ENCODE results near the gene ENDOG.
A peak's percentile ranks its signal among the peaks of the same experiment; 100 is the strongest.

Gene ENDOG

DNA sequence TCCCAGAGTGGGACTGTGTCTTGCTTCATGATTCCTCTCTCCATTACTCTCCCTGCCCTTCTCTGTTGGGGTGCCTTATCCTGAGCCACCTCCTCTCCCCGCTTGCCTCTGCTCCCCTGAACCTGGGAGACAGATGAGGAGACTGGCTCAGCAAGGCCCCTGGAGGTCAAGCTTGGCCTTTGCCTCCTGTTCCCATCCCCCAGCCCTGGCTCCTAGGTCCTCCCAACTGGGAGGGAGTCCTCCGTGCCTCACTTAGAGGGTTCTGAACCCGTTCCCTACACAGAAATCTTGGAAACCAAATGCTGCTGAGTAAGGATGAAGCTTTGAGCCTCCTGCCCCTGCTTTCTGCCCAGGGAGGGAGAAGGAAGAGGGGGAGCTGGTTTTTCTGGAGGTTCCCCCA lies 9.8 kb upstream of the ENDOG start:
- Histone ChIP-seq H3K9me3 (ENCODE audit: control insufficient read depth, low read length) (no peaks in the 10 kb centered on the region), H3K4me1 (ENCODE audit: control insufficient read depth, insufficient read depth, low read length) (no peaks in the 10 kb centered on the region), H3K4me3 (ENCODE audit: low read length) (no peak overlapping the region), H3K36me3 (ENCODE audit: control insufficient read depth, insufficient read depth, low read length) (peaks cover 8% of the 10 kb centered on the region), H3K9ac (ENCODE audit: low read length) (no peak overlapping the region), H3K27me3 (ENCODE audit: control insufficient read depth, insufficient read depth, low read length) (no peaks in the 10 kb centered on the region)

- Histone ChIP-seq H3K4me3 (ENCODE audit: low read length) (no peak overlapping the region), H3K36me3 (ENCODE audit: control insufficient read depth, insufficient read depth, low read length) (peaks cover 8% of the 10 kb centered on the region), H3K27me3 (ENCODE audit: control insufficient read depth, insufficient read depth, low read length) (no peaks in the 10 kb centered on the region), H3K9me3 (ENCODE audit: control insufficient read depth, low read length) (no peaks in the 10 kb centered on the region), H3K9ac (ENCODE audit: low read length) (no peak overlapping the region), H3K4me1 (ENCODE audit: control insufficient read depth, insufficient read depth, low read length) (no peaks in the 10 kb centered on the region)
Measured at GRCh38 chr9:128809036-128809599, 9.2 kb upstream of the ENDOG start.

DNA sequence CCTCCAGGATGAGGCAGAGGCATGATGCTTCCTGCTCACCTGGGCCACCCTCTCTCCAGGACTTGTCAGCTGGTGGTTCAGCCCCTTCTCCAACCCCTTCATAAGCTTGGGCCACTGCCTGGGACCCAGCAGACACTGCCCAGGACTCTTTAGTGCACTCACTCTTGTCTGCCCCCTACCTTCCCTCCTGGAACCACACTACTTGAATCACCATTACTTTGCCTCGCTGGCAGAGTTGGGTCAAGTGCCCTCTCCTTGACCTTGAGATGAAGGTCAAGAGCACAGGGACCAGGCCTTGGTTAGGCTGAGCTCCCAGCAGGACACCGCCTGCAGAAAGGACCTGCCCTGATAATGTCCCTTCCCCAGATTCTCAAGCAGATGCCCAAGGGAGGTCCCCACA lies 8.5 kb upstream of the ENDOG start:
- Histone ChIP-seq H3K36me3 (ENCODE audit: control insufficient read depth, insufficient read depth, low read length) (peaks cover 8% of the 10 kb centered on the region), H3K27me3 (ENCODE audit: control insufficient read depth, insufficient read depth, low read length) (no peaks in the 10 kb centered on the region), H3K4me1 (ENCODE audit: control insufficient read depth, insufficient read depth, low read length) (no peaks in the 10 kb centered on the region), H3K4me3 (ENCODE audit: low read length) (no peak overlapping the region), H3K9ac (ENCODE audit: low read length) (no peak overlapping the region), H3K9me3 (ENCODE audit: control insufficient read depth, low read length) (no peaks in the 10 kb centered on the region)

- H3K4me3 ChIP-seq (ENCODE audit: low read length): no peak overlapping the region
Measured at GRCh38 chr9:128810873-128811272, 7.4 kb upstream of the ENDOG start.

GRCh38 chr9:128818839-128819715 lies 777 bp downstream of the ENDOG start:
- Histone ChIP-seq H3K27me3 (ENCODE audit: control insufficient read depth, insufficient read depth, low read length) (no peaks in the 10 kb centered on the region), H3K4me1 (ENCODE audit: control insufficient read depth, insufficient read depth, low read length) (peaks cover 8% of the 10 kb centered on the region), H3K4me3 (ENCODE audit: low read length) (no peak overlapping the region), H3K9ac (ENCODE audit: low read length) (peak overlapping the region; percentile 43), H3K36me3 (ENCODE audit: control insufficient read depth, insufficient read depth, low read length) (no peaks in the 10 kb centered on the region), H3K9me3 (ENCODE audit: control insufficient read depth, low read length) (no peaks in the 10 kb centered on the region)

More at GRCh38 chr9:128810873-128811272, 7.4 kb upstream of the ENDOG start:
- Histone ChIP-seq H3K9ac (ENCODE audit: low read length) (no peak overlapping the region), H3K27me3 (ENCODE audit: control insufficient read depth, insufficient read depth, low read length) (no peaks in the 10 kb centered on the region), H3K4me1 (ENCODE audit: control insufficient read depth, insufficient read depth, low read length) (no peaks in the 10 kb centered on the region), H3K9me3 (ENCODE audit: control insufficient read depth, low read length) (no peaks in the 10 kb centered on the region), H3K36me3 (ENCODE audit: control insufficient read depth, insufficient read depth, low read length) (peaks cover 8% of the 10 kb centered on the region)

- no peaks in the 10 kb centered on the region for H3K27me3 ChIP-seq (ENCODE audit: control insufficient read depth, insufficient read depth, low read length)
- H3K4me3 ChIP-seq (ENCODE audit: low read length): no peak overlapping the region
- no peaks in the 10 kb centered on the region for H3K36me3 ChIP-seq (ENCODE audit: control insufficient read depth, insufficient read depth, low read length)
- H3K9me3 ChIP-seq (ENCODE audit: control insufficient read depth, low read length): no peaks in the 10 kb centered on the region
- H3K9ac ChIP-seq (ENCODE audit: low read length): no peak overlapping the region
- peaks cover 8% of the 10 kb centered on the region for H3K4me1 ChIP-seq (ENCODE audit: control insufficient read depth, insufficient read depth, low read length)
Measured at GRCh38 chr9:128819716-128820664, 1.7 kb downstream of the ENDOG start.

GRCh38 chr9:128820665-128821583 lies 2.6 kb downstream of the ENDOG start:
- H3K27me3 ChIP-seq (ENCODE audit: control insufficient read depth, insufficient read depth, low read length): no peaks in the 10 kb centered on the region
- no peaks in the 10 kb centered on the region for H3K9me3 ChIP-seq (ENCODE audit: control insufficient read depth, low read length)
- peaks cover 8% of the 10 kb centered on the region for H3K4me1 ChIP-seq (ENCODE audit: control insufficient read depth, insufficient read depth, low read length)
- no peak overlapping the region for H3K9ac ChIP-seq (ENCODE audit: low read length)
- H3K4me3 ChIP-seq (ENCODE audit: low read length): no peak overlapping the region
- H3K36me3 ChIP-seq (ENCODE audit: control insufficient read depth, insufficient read depth, low read length): no peaks in the 10 kb centered on the region

DNA sequence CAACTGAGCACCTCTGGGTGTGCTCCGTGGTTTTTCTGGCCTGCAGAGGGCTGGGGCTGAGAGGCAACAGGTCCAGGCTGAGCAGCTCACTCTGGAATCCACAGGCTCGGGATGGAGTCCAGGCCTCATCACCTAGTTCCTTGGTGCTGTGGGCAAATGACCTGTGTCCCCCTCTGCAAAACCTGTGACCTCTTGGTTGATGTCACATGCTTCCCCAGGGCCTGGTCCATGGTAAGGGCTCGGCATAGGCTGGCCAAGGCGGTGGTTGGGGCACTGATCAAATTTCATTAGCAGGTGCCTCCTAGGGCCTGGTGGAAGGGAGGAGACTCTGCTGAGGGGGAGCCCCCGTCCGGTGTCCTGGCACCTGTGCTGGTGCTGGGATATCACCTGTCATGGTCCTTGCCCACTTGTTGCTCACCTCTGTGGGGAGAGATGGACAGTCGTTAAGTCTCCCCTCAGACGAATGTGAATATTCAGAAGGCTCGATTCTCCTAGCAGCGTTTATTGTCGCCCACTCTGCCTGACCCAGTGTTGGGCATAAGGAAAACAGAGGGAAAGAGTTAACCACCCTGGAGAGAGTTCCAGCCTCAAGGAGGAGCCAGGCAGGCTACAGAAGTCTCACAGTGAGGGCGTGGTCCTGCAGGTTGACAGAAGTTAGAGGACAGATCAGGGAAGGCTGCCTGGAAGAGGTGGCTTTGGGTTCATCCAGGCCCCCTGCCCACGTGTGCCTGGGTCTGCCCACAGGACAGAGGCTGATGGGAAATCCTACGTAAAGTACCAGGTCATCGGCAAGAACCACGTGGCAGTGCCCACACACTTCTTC lies 3.5 kb downstream of the ENDOG start:
- Histone ChIP-seq H3K4me3 (ENCODE audit: low read length) (no peak overlapping the region), H3K9me3 (ENCODE audit: control insufficient read depth, low read length) (no peaks in the 10 kb centered on the region), H3K9ac (ENCODE audit: low read length) (no peak overlapping the region), H3K4me1 (ENCODE audit: control insufficient read depth, insufficient read depth, low read length) (peaks cover 8% of the 10 kb centered on the region), H3K27me3 (ENCODE audit: control insufficient read depth, insufficient read depth, low read length) (no peaks in the 10 kb centered on the region), H3K36me3 (ENCODE audit: control insufficient read depth, insufficient read depth, low read length) (no peaks in the 10 kb centered on the region)

DNA sequence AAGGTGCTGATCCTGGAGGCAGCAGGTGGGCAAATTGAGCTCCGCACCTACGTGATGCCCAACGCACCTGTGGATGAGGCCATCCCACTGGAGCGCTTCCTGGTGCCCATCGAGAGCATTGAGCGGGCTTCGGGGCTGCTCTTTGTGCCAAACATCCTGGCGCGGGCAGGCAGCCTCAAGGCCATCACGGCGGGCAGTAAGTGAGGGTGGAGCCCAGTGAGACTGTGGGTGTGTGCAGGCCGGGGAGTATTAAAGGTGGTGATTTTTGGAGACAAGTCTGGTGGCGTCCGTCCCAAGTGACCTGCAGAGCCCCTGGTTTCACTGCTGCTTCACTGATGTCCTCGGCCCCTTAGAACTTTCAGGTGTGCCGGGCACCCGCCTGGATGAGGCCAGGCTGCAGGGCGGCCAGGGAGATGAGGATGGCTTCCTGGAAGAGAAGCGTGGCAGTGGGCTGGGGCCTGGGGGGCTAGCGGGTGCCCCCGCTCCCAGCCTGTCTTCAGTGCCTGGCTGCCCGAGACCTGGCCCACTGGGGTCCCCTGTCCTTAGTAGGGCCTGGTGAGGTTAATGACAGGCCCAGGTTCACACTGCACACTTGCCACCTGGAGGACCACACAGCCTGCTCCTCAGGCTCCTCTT lies 4.2 kb downstream of the ENDOG start:
- Histone ChIP-seq H3K9ac (ENCODE audit: low read length) (no peak overlapping the region), H3K9me3 (ENCODE audit: control insufficient read depth, low read length) (no peaks in the 10 kb centered on the region), H3K36me3 (ENCODE audit: control insufficient read depth, insufficient read depth, low read length) (no peaks in the 10 kb centered on the region), H3K27me3 (ENCODE audit: control insufficient read depth, insufficient read depth, low read length) (no peaks in the 10 kb centered on the region), H3K4me3 (ENCODE audit: low read length) (no peak overlapping the region), H3K4me1 (ENCODE audit: control insufficient read depth, insufficient read depth, low read length) (peaks cover 8% of the 10 kb centered on the region)

DNA sequence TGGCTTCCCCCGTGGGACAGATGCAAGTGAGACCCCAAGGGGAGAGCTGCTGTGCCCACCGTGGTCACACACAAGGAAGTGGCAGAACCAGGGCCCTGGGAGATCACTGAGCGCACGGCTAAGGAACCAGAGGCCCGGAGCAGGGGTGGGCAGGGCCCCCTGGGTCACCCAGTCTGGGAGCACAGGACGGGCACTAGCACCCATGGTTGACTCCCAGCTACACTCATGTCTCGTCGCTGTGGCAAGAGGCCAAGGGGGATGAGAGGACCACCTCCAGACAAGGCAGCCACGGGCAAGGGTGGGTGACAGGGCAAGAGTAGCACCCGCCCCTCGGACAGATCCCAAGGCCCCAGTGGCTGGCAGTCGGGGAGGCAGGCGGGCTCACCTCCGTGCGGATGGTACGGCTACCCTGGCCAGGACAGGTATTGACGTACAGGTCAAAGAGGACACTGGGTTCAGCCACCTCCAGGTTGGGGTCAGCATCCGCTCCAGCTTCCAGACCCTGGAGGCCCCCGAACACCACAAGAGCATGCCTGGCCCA lies 5.1 kb downstream of the ENDOG start:
- Histone ChIP-seq H3K4me1 (ENCODE audit: control insufficient read depth, insufficient read depth, low read length) (peaks cover 8% of the 10 kb centered on the region), H3K36me3 (ENCODE audit: control insufficient read depth, insufficient read depth, low read length) (no peaks in the 10 kb centered on the region), H3K9me3 (ENCODE audit: control insufficient read depth, low read length) (no peaks in the 10 kb centered on the region), H3K9ac (ENCODE audit: low read length) (no peak overlapping the region), H3K4me3 (ENCODE audit: low read length) (no peak overlapping the region), H3K27me3 (ENCODE audit: control insufficient read depth, insufficient read depth, low read length) (no peaks in the 10 kb centered on the region)

Data from mucosa of stomach (tissue), 1 donor.